Activated naive CD4-positive, alpha-beta T cell treated with anti-CD3 and anti-CD28 coated beads, Interleukin-2, amount 10 ng/mL, durations not matched to agents 7 days and 5 days (primary cell): ENCODE results near the gene LAMP2.
"Not testable (repeated sequence)": the region's sequence is repeated elsewhere in the genome, so short reads cannot be mapped to it uniquely, and the experiment has no call there.

ENCODE experiments used
- CTCF ChIA-PET: fragments of 350-600 bp; sonication (Branson Sonifier 250); formaldehyde crosslinking; loops from one replicate; lab custom pipeline; 2021; ENCODE audit warnings: antibody characterized with exemption; lab: Charles Lee
- DNase-seq: peaks from one replicate; pipeline ENCODE4 v3.0.0-alpha.2; 2020
- H3K27ac Mint-ChIP-seq: one replicate; pipeline ENCODE4 v1.8.0; 2021; ENCODE audit warnings: mild to moderate bottlenecking, moderate library complexity, mixed read lengths
- H3K27me3 Mint-ChIP-seq: one replicate; pipeline ENCODE4 v1.8.0; 2021; ENCODE audit warnings: mild to moderate bottlenecking, mixed read lengths
- H3K36me3 Mint-ChIP-seq: one replicate; pipeline ENCODE4 v1.8.0; 2021; ENCODE audit warnings: mixed read lengths
- H3K4me1 Mint-ChIP-seq: one replicate; pipeline ENCODE4 v1.8.0; 2021; ENCODE audit warnings: mixed read lengths
- H3K4me3 Mint-ChIP-seq: one replicate; pipeline ENCODE4 v1.8.0; 2021; ENCODE audit warnings: mild to moderate bottlenecking, moderate library complexity, mixed read lengths
- H3K9me3 Mint-ChIP-seq: one replicate; pipeline ENCODE4 v1.8.0; 2021; ENCODE audit warnings: mixed read lengths

The LAMP2 gene

GRCh38 chrX:120474085-120474484 is 5.0 kb upstream of the LAMP2 start:
- Mint-ChIP-seq H3K9me3 (no peaks in the 10 kb centered on the region), H3K36me3 (no peaks in the 10 kb centered on the region), H3K4me3 (no peak overlapping the region), H3K27ac (no peak overlapping the region), H3K4me1 (peaks cover 2% of the 10 kb centered on the region), H3K27me3 (no peaks in the 10 kb centered on the region)
- DNase-seq, result no peak
- CTCF ChIA-PET, result no interaction called here

GRCh38 chrX:120469657-120470056 is 561 bp upstream of the LAMP2 start:
- H3K27ac Mint-ChIP-seq, H3K27me3 Mint-ChIP-seq, H3K36me3 Mint-ChIP-seq, CTCF ChIA-PET, H3K9me3 Mint-ChIP-seq, DNase-seq: not testable (repeated sequence)
- Mint-ChIP-seq H3K4me3 (peak overlapping the region; percentile 50), H3K4me1 (peaks cover 16% of the 10 kb centered on the region)

GRCh38 chrX:120468479-120468824 is 644 bp downstream of the LAMP2 start:
- H3K9me3 Mint-ChIP-seq, result no peaks in the 10 kb centered on the region
- DNase-seq, result no peak
- CTCF ChIA-PET, result interaction anchor here (1.0 kb wide), 1 partner anchor 18 kb away, joined by 3 read pairs; no protein-coding TSS in a partner anchor
- H3K4me1 Mint-ChIP-seq, result peaks cover 16% of the 10 kb centered on the region
- H3K4me3 Mint-ChIP-seq, result peak overlapping the region; percentile 87
- H3K36me3 Mint-ChIP-seq, result no peaks in the 10 kb centered on the region
- H3K27ac Mint-ChIP-seq, result peak overlapping the region; percentile 91
- no peaks in the 10 kb centered on the region for H3K27me3 Mint-ChIP-seq

GRCh38 chrX:120468071-120468470 is 1.0 kb downstream of the LAMP2 start:
- no peak for DNase-seq
- Mint-ChIP-seq H3K27ac (peak overlapping the region; percentile 91), H3K9me3 (no peaks in the 10 kb centered on the region), H3K27me3 (no peaks in the 10 kb centered on the region), H3K36me3 (no peaks in the 10 kb centered on the region), H3K4me3 (peak overlapping the region; percentile 87), H3K4me1 (peaks cover 16% of the 10 kb centered on the region)
- CTCF ChIA-PET, result no interaction called here

- DNase-seq, result no peak
- Mint-ChIP-seq H3K4me1 (peaks cover 20% of the 10 kb centered on the region), H3K9me3 (no peaks in the 10 kb centered on the region), H3K4me3 (no peak overlapping the region), H3K27ac (no peak overlapping the region), H3K36me3 (peaks cover 4% of the 10 kb centered on the region), H3K27me3 (no peaks in the 10 kb centered on the region)
- CTCF ChIA-PET, result no interaction called here
These were observed 4.7 kb downstream of the LAMP2 start for GRCh38 chrX:120464411-120464810.

GRCh38 chrX:120463241-120463640 is 5.9 kb downstream of the LAMP2 start:
- peaks cover 27% of the 10 kb centered on the region for H3K4me1 Mint-ChIP-seq
- no peak overlapping the region for H3K27ac Mint-ChIP-seq
- peaks cover 5% of the 10 kb centered on the region for H3K36me3 Mint-ChIP-seq
- DNase-seq, result no peak
- H3K27me3 Mint-ChIP-seq, result no peaks in the 10 kb centered on the region
- no peaks in the 10 kb centered on the region for H3K9me3 Mint-ChIP-seq
- no peak overlapping the region for H3K4me3 Mint-ChIP-seq
- CTCF ChIA-PET, result interaction anchor here (0.6 to 2.2 kb wide), 2 partner anchors 12 to 305 kb away, joined by 3 to 9 read pairs; no protein-coding TSS in a partner anchor

GRCh38 chrX:120462370-120462769 is 6.7 kb downstream of the LAMP2 start:
- Mint-ChIP-seq H3K27me3 (no peaks in the 10 kb centered on the region), H3K9me3 (no peaks in the 10 kb centered on the region), H3K27ac (no peak overlapping the region), H3K36me3 (peaks cover 5% of the 10 kb centered on the region), H3K4me3 (no peak overlapping the region), H3K4me1 (peaks cover 33% of the 10 kb centered on the region)
- CTCF ChIA-PET, result interaction anchor here (2.2 kb wide), 1 partner anchor 11 kb away, joined by 9 read pairs; no protein-coding TSS in a partner anchor
- no peak for DNase-seq

GRCh38 chrX:120459309-120459708 is 9.8 kb downstream of the LAMP2 start:
- CTCF ChIA-PET, result no interaction called here
- H3K27me3 Mint-ChIP-seq, result no peaks in the 10 kb centered on the region
- peaks cover 7% of the 10 kb centered on the region for H3K36me3 Mint-ChIP-seq
- H3K4me3 Mint-ChIP-seq, result no peak overlapping the region
- DNase-seq, result no peak
- no peaks in the 10 kb centered on the region for H3K9me3 Mint-ChIP-seq
- peaks cover 41% of the 10 kb centered on the region for H3K4me1 Mint-ChIP-seq
- H3K27ac Mint-ChIP-seq, result no peak overlapping the region

GRCh38 chrX:120457766-120458180 is 11.3 kb downstream of the LAMP2 start:
- Mint-ChIP-seq H3K9me3 (no peaks in the 10 kb centered on the region), H3K4me1 (peaks cover 46% of the 10 kb centered on the region), H3K4me3 (no peak overlapping the region), H3K36me3 (peaks cover 15% of the 10 kb centered on the region), H3K27ac (peak overlapping the region; percentile 24), H3K27me3 (no peaks in the 10 kb centered on the region)
- CTCF ChIA-PET, result interaction anchor here (1.0 to 1.4 kb wide), 3 partner anchors 19 to 93 kb away, joined by 3 to 5 read pairs (median 4); no protein-coding TSS in a partner anchor
- DNase-seq, result no peak

GRCh38 chrX:120456973-120457372 is 12.1 kb downstream of the LAMP2 start:
- H3K4me3 Mint-ChIP-seq, result peak overlapping the region; percentile 19
- CTCF ChIA-PET, result interaction anchor here (1.1 kb wide), 1 partner anchor 92 kb away, joined by 3 read pairs; no protein-coding TSS in a partner anchor
- DNase-seq, result no peak
- peaks cover 18% of the 10 kb centered on the region for H3K36me3 Mint-ChIP-seq
- H3K27ac Mint-ChIP-seq, result peak overlapping the region; percentile 77
- no peaks in the 10 kb centered on the region for H3K9me3 Mint-ChIP-seq
- H3K4me1 Mint-ChIP-seq, result peaks cover 48% of the 10 kb centered on the region
- no peaks in the 10 kb centered on the region for H3K27me3 Mint-ChIP-seq

GRCh38 chrX:120453985-120454384 is 15.1 kb downstream of the LAMP2 start:
- no peak overlapping the region for H3K4me3 Mint-ChIP-seq
- H3K27ac Mint-ChIP-seq, result no peak overlapping the region
- no peaks in the 10 kb centered on the region for H3K27me3 Mint-ChIP-seq
- no peaks in the 10 kb centered on the region for H3K9me3 Mint-ChIP-seq
- no peak for DNase-seq
- H3K36me3 Mint-ChIP-seq, result peaks cover 21% of the 10 kb centered on the region
- CTCF ChIA-PET, result interaction anchor here (1.0 to 1.2 kb wide), 2 partner anchors 32 to 135 kb away, joined by 3 to 5 read pairs; no protein-coding TSS in a partner anchor
- H3K4me1 Mint-ChIP-seq, result peaks cover 44% of the 10 kb centered on the region

- Mint-ChIP-seq H3K27ac (peak overlapping the region; percentile 5), H3K27me3 (no peaks in the 10 kb centered on the region)
These were observed 17.0 kb downstream of the LAMP2 start for GRCh38 chrX:120452131-120452530.

GRCh38 chrX:120450163-120450562 is 18.9 kb downstream of the LAMP2 start:
- Mint-ChIP-seq H3K4me3 (no peak overlapping the region), H3K27ac (no peak overlapping the region), H3K27me3 (no peaks in the 10 kb centered on the region), H3K36me3 (peaks cover 33% of the 10 kb centered on the region), H3K9me3 (no peaks in the 10 kb centered on the region), H3K4me1 (peaks cover 16% of the 10 kb centered on the region)
- CTCF ChIA-PET, result interaction anchor here (2.3 to 4.0 kb wide), 2 partner anchors 12 to 69 kb away, joined by 9 to 19 read pairs; no protein-coding TSS in a partner anchor
- no peak for DNase-seq

More at GRCh38 chrX:120452131-120452530, 17.0 kb downstream of the LAMP2 start:
- no peak overlapping the region for H3K4me3 Mint-ChIP-seq
- CTCF ChIA-PET, result interaction anchor here (0.7 to 4.0 kb wide), 7 partner anchors 10 to 155 kb away, joined by 3 to 19 read pairs (median 5); no protein-coding TSS in a partner anchor
- H3K36me3 Mint-ChIP-seq, result peaks cover 29% of the 10 kb centered on the region
- DNase-seq, result peak; percentile 24
- H3K9me3 Mint-ChIP-seq, result no peaks in the 10 kb centered on the region
- H3K4me1 Mint-ChIP-seq, result peaks cover 26% of the 10 kb centered on the region

GRCh38 chrX:120446498-120446897 is 22.6 kb downstream of the LAMP2 start:
- Mint-ChIP-seq H3K4me1 (peaks cover 3% of the 10 kb centered on the region), H3K36me3 (peaks cover 32% of the 10 kb centered on the region), H3K27ac (no peak overlapping the region), H3K9me3 (no peaks in the 10 kb centered on the region), H3K27me3 (no peaks in the 10 kb centered on the region), H3K4me3 (no peak overlapping the region)
- CTCF ChIA-PET, result interaction anchor here (0.6 kb wide), 1 partner anchor 130 kb away, joined by 3 read pairs; no protein-coding TSS in a partner anchor
- no peak for DNase-seq

- no peak overlapping the region for H3K4me3 Mint-ChIP-seq
- CTCF ChIA-PET, result no interaction called here
- no peaks in the 10 kb centered on the region for H3K27me3 Mint-ChIP-seq
- H3K36me3 Mint-ChIP-seq, result peaks cover 21% of the 10 kb centered on the region
- no peaks in the 10 kb centered on the region for H3K9me3 Mint-ChIP-seq
- H3K27ac Mint-ChIP-seq, result no peak overlapping the region
- DNase-seq, result no peak
- no peaks in the 10 kb centered on the region for H3K4me1 Mint-ChIP-seq
These were observed 29.2 kb downstream of the LAMP2 start for GRCh38 chrX:120439921-120440320.
